CD8-positive, alpha-beta memory T cell (primary cell): Measurements from ENCODE around the gene ELOVL1. TPM values are rescaled to one million over a fixed set of nuclear protein-coding genes. Genes with fewer than 3 reads are reported as not detected.
"Not testable (repeated sequence)": the region's sequence is repeated elsewhere in the genome, so short reads cannot be mapped to it uniquely, and the experiment has no call there.

Experiments used
- CTCF ChIA-PET: fragments of 350-600 bp; sonication (Branson Sonifier 250); formaldehyde crosslinking; loops from one replicate; lab custom pipeline; 2021; ENCODE audit warnings: antibody characterized with exemption; lab: Charles Lee
- POLR2A ChIA-PET: fragments of 350-600 bp; sonication (Branson Sonifier 250); formaldehyde crosslinking; loops from one replicate; lab custom pipeline; 2021; ENCODE audit warnings: antibody characterized with exemption; lab: Charles Lee
- DNase-seq, 5 donors: peaks; one replicate each; pipeline versions ENCODE4 v3.0.0 to v3.0.0-alpha.2; 2020 to 2022; ENCODE audit warnings: mixed read lengths in 1 of 5
- H3K27ac ChIP-seq: one replicate; pipeline ENCODE4 v1.7.0; 2013; ENCODE audit warnings: low read depth, mild to moderate bottlenecking, low read length, moderate library complexity
- H3K27me3 ChIP-seq: 2 replicates; pipeline ENCODE4 v1.7.0; 2013; ENCODE audit warnings: low read length, mild to moderate bottlenecking; ENCODE audit not compliant: insufficient read depth, poor library complexity, severe bottlenecking
- H3K36me3 ChIP-seq: 2 replicates; pipeline ENCODE4 v1.7.0; 2013; ENCODE audit warnings: mild to moderate bottlenecking, low read length, moderate library complexity; ENCODE audit not compliant: insufficient read depth
- H3K4me1 ChIP-seq: 2 replicates; pipeline ENCODE4 v1.7.0; 2013; ENCODE audit warnings: mild to moderate bottlenecking, low read length, moderate library complexity; ENCODE audit not compliant: insufficient read depth
- H3K4me3 ChIP-seq: 2 replicates; pipeline ENCODE4 v1.7.0; 2013; ENCODE audit warnings: mild to moderate bottlenecking, low read length
- H3K9me3 ChIP-seq: 2 replicates; pipeline ENCODE4 v1.7.0; 2013; ENCODE audit warnings: mild to moderate bottlenecking, low read length
- H3K27ac Mint-ChIP-seq, 8 donors: one replicate each; pipeline ENCODE4 v1.8.0; 2020 to 2021; ENCODE audit warnings: mixed read lengths in 8 of 8, mild to moderate bottlenecking in 6 of 8, inconsistent platforms in 3 of 8, moderate library complexity in 3 of 8
- H3K27me3 Mint-ChIP-seq, 2 donors: one replicate each; pipeline ENCODE4 v1.8.0; 2020 to 2021; ENCODE audit warnings: mixed read lengths in 2 of 2, mild to moderate bottlenecking in 1 of 2, moderate library complexity in 1 of 2
- H3K36me3 Mint-ChIP-seq, 3 donors: one replicate each; pipeline ENCODE4 v1.8.0; 2020 to 2021; ENCODE audit warnings: mixed read lengths in 3 of 3, inconsistent platforms in 1 of 3, mild to moderate bottlenecking in 1 of 3
- H3K4me1 Mint-ChIP-seq, 3 donors: one replicate each; pipeline ENCODE4 v1.8.0; 2020 to 2021; ENCODE audit warnings: mixed read lengths in 3 of 3, inconsistent platforms in 1 of 3, mild to moderate bottlenecking in 1 of 3
- H3K4me3 Mint-ChIP-seq, 7 donors: one replicate each; pipeline ENCODE4 v1.8.0; 2020 to 2021; ENCODE audit warnings: mixed read lengths in 7 of 7, mild to moderate bottlenecking in 6 of 7, moderate library complexity in 4 of 7, inconsistent platforms in 2 of 7
- H3K9me3 Mint-ChIP-seq, 5 donors: one replicate each; pipeline ENCODE4 v1.8.0; 2020 to 2022; ENCODE audit warnings: mixed read lengths in 5 of 5, mild to moderate bottlenecking in 3 of 5, moderate library complexity in 2 of 5, inconsistent platforms in 1 of 5
- polyA plus RNA-seq: library from polyadenylated mRNA; unstranded; fragments of 300-500 nt; fragmentation: Illumina TruSeq; gene quantifications from one replicate; pipeline ENCODE4 v1.2.3, GENCODE V29; 2021
- total RNA-seq, 2 experiments: library from RNA; stranded (reverse); gene quantifications; one replicate each; pipeline ENCODE4 v1.2.3, GENCODE V29; 2021

Gene ELOVL1
- total RNA-seq (10 to 100 TPM; 89.1 to 98.8 TPM), polyA plus RNA-seq (83.9 TPM)

DNA sequence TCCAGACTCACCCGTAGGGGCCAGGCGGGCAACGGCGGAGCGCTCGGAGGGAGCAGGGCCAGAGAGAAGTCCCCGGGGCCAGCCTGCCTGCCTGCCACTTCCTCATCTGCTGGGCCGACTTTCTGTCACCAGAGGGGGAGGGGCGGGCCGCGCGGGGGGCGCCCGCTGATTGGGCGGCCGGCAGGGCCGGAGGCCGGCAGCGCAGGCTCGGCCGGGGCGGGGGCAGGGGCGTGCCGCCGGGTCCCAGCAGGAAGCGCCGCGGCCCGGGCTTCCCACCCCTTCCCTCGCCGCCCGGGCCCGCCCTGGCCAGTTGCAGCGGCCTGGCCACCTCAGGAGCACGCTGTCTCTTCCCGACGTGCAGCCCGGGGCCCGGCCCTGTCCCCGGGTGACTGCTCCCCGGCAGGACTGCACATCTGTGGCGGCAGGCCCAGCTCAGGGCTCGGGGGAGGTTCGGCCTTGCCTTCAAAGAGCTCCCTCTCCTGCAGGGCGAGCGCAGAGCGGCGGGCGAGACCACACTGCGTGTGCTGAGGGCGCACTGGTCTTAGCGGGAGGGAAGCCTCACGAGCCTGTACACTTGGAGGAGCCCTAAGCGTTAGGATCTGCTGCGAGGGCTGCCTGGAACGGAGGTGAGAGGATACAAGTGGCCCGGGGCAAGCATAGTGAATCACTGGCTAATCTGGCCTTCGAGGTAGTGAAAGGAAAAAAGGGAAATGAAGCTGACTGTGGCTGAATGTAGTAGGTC is at the start of gene ELOVL1:
Gene ELOVL1 (minus strand): TSS at position 108 of the 742 bp plus-strand sequence. CDS start 2,402 bp downstream, outside the sequence.
- Histone ChIP-seq H3K4me1 (peaks cover 20% of the 10 kb centered on the region), H3K27ac (peak within 1 kb of the TSS; percentile 72), H3K36me3 (peaks cover 24% of the 10 kb centered on the region), H3K4me3 (peak within 1 kb of the TSS; percentile 83), H3K27me3 (no peaks in the 10 kb centered on the region), H3K9me3 (no peaks in the 10 kb centered on the region)
- peak within 1 kb of the TSS; percentile 88 to 96 (median 94) for H3K27ac Mint-ChIP-seq
- CTCF ChIA-PET, result interaction anchor here (0.9 to 1.4 kb wide), 6 partner anchors 10 to 139 kb away, joined by 3 to 10 read pairs (median 4); partner anchors contain the start of genes CDC20, MED8 and SZT2
- peaks cover 37 to 49% (median 44%) of the 10 kb centered on the region in 3 donors for H3K4me1 Mint-ChIP-seq
- H3K36me3 Mint-ChIP-seq, result peaks cover 0 to 36% (median 11%) of the 10 kb centered on the region in 3 donors
- no peaks in the 10 kb centered on the region for H3K9me3 Mint-ChIP-seq
- peak within 1 kb of the TSS; percentile 88 to 94 (median 91) for H3K4me3 Mint-ChIP-seq
- peak; percentile 68 to 86 (median 82) for DNase-seq
- POLR2A ChIA-PET, result interaction anchor here (0.7 to 2.2 kb wide), 3 partner anchors 9 to 22 kb away, joined by 3 to 11 read pairs (median 8); partner anchors contain the start of gene CDC20
- H3K27me3 Mint-ChIP-seq, result no peaks in the 10 kb centered on the region

DNA sequence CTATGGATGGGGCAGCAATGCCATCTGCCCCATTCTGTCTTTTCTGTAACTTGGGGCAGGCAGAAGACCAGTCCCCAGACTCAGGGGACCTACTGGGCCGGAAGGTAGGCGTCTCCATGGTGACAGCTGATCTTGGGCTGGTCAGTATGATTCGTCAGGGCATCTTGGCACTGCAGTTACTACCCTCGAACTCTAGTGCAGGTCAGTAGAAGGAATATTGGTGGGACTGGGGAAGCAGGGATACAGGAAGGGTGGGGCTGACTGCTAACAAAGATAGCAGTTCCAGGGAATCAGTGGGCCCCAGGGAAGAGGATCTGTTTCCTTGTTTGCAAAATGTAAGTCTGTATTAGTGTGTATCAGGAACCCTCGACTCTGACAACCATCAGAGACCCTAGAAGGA is 48.1 kb upstream of the ELOVL1 start:
- Mint-ChIP-seq H3K27ac (no peak overlapping the region), H3K27me3 (no peaks in the 10 kb centered on the region), H3K36me3 (peaks cover 6 to 33% (median 8%) of the 10 kb centered on the region in 3 donors), H3K4me3 (no peak overlapping the region), H3K4me1 (peaks cover 2 to 5% (median 3%) of the 10 kb centered on the region in 3 donors), H3K9me3 (no peaks in the 10 kb centered on the region)
- Histone ChIP-seq H3K36me3 (peaks cover 26% of the 10 kb centered on the region), H3K27me3 (no peaks in the 10 kb centered on the region), H3K9me3 (no peaks in the 10 kb centered on the region), H3K27ac (no peak overlapping the region), H3K4me3 (no peak overlapping the region), H3K4me1 (no peaks in the 10 kb centered on the region)
- ChIA-PET CTCF (interaction anchor here (5.5 kb wide), 1 partner anchor 188 kb away, joined by 97 read pairs; no protein-coding TSS in a partner anchor), POLR2A (no interaction called here)
- no peak for DNase-seq

DNA sequence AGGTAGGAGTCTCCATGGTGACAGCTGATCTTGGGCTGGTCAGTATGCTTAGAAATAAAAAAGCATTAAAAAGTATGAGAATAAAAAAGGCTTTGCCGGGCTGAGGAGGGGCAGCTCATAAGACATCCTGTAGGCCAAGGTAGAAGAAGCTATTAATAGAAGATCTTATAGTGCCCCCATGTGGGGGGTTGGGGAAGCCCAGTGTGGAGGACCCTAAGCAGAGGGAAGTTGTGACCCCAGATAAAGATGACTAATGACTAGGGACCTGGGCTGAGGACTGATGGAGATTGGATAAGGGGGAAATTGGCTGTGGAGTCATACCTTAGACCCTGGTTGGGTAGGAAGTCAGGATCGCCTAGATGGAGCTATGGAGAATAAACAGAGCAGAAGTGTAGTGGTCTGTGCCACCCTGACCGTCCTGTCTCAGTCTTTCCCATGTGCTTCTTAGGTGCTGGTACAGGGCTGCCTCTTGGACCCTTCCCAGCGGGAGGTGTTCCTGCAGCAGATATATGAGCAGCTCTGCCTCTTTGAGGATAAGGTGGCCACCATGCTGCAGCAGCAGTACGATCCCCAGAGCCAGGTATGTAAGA is 46.9 kb upstream of the ELOVL1 start:
- CTCF ChIA-PET, result interaction anchor here (0.6 to 5.5 kb wide), 15 partner anchors 9 to 502 kb away, joined by 3 to 97 read pairs (median 5); no protein-coding TSS in a partner anchor
- no peaks in the 10 kb centered on the region for H3K4me1 ChIP-seq
- H3K4me3 ChIP-seq, result no peak overlapping the region
- H3K36me3 Mint-ChIP-seq, result peaks cover 4 to 31% (median 6%) of the 10 kb centered on the region in 3 donors
- H3K4me3 Mint-ChIP-seq, result no peak overlapping the region
- H3K27me3 ChIP-seq, result no peaks in the 10 kb centered on the region
- H3K36me3 ChIP-seq, result peaks cover 18% of the 10 kb centered on the region
- peak; percentile 52 to 71 (median 54) for DNase-seq
- no peaks in the 10 kb centered on the region for H3K27me3 Mint-ChIP-seq
- no peaks in the 10 kb centered on the region for H3K9me3 ChIP-seq
- H3K27ac ChIP-seq, result no peak overlapping the region
- POLR2A ChIA-PET, result no interaction called here
- H3K4me1 Mint-ChIP-seq, result peaks cover 2 to 5% (median 3%) of the 10 kb centered on the region in 3 donors
- H3K27ac Mint-ChIP-seq, result peak overlapping the region in 6 of 8 donors; percentile 13 to 94 (median 80)
- no peaks in the 10 kb centered on the region for H3K9me3 Mint-ChIP-seq

DNA sequence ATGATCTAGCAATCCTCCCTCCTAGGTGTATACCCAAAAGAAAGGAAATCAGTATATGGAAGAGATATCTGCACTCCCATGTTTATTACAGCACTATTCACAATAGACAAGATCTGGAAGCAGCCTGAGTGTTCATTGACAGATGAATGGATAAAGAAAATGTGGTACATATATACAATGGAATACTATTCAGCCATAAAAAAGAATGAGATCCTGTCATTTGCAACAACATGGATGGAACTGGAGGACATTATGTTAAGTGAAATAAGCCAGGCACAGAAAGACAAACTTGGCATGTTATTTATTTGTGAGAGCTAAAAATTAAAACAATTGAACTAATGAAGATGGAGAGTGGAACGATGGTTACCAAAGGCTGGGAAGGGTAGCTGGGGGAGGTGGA is 45.6 kb upstream of the ELOVL1 start:
- H3K4me1 ChIP-seq, H3K9me3 Mint-ChIP-seq, H3K9me3 ChIP-seq, POLR2A ChIA-PET, H3K4me3 Mint-ChIP-seq, H3K4me1 Mint-ChIP-seq, H3K27me3 Mint-ChIP-seq, H3K27ac ChIP-seq, H3K4me3 ChIP-seq, DNase-seq, H3K27me3 ChIP-seq: not testable (repeated sequence)
- CTCF ChIA-PET, result interaction anchor here (1.2 to 5.5 kb wide), 2 partner anchors 30 to 186 kb away, joined by 3 to 97 read pairs; no protein-coding TSS in a partner anchor
- Mint-ChIP-seq H3K36me3 (peaks cover 6 to 36% (median 12%) of the 10 kb centered on the region in 3 donors), H3K27ac (peak overlapping the region in 2 of 8 donors; percentile 12 to 26)
- H3K36me3 ChIP-seq, result peaks cover 27% of the 10 kb centered on the region

DNA sequence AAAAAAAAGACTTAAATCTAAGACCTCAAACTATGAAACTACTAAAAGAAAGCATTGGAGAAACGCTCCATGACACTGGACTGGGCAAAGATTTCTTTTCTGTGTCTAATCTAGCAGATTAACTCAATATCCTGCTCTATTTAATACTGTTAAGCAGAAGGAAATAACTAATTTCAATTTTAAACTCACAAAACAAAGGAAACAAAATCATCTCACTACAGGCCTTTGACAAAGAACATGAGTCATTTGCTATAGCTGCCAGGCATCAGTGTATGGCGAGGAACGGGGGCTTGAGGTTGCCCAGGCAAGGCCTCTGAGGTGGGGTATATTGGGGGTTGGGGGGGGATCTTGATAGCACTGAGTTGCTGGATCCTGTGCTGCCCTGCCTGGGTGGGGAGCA is 42.8 kb upstream of the ELOVL1 start:
- Mint-ChIP-seq H3K9me3 (no peaks in the 10 kb centered on the region), H3K36me3 (peaks cover 14 to 60% (median 19%) of the 10 kb centered on the region in 3 donors), H3K4me1 (peaks cover 2 to 5% (median 4%) of the 10 kb centered on the region in 3 donors), H3K27me3 (no peaks in the 10 kb centered on the region), H3K27ac (no peak overlapping the region), H3K4me3 (no peak overlapping the region)
- ChIA-PET CTCF (no interaction called here), POLR2A (no interaction called here)
- Histone ChIP-seq H3K4me1 (no peaks in the 10 kb centered on the region), H3K27ac (no peak overlapping the region), H3K36me3 (peaks cover 33% of the 10 kb centered on the region), H3K9me3 (no peaks in the 10 kb centered on the region), H3K4me3 (no peak overlapping the region), H3K27me3 (no peaks in the 10 kb centered on the region)
- no peak for DNase-seq

DNA sequence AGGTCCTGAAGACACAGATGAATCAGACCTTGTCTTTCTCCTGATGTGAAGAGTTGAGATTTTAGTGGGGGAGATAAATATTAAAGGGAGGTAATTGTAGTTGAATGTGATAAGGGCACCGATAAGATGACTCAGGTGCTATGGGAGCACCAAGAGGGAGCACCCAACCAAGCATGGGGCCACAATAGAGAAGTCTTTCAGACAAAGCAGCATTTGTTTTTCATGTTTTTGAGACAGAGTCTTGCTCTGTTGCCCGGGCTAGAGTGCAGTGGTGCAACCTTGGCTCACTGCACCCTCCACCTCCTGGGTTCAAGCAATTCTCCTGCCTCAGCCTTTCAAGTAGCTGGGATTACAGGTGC is 38.0 kb upstream of the ELOVL1 start:
- Mint-ChIP-seq H3K36me3 (peaks cover 16 to 84% (median 28%) of the 10 kb centered on the region in 3 donors), H3K27ac (no peak overlapping the region), H3K4me1 (peaks cover 9 to 13% (median 11%) of the 10 kb centered on the region in 3 donors), H3K4me3 (no peak overlapping the region), H3K27me3 (no peaks in the 10 kb centered on the region), H3K9me3 (no peaks in the 10 kb centered on the region)
- peaks cover 47% of the 10 kb centered on the region for H3K36me3 ChIP-seq
- no peaks in the 10 kb centered on the region for H3K27me3 ChIP-seq
- no peak overlapping the region for H3K27ac ChIP-seq
- ChIA-PET CTCF (interaction anchor here (1.0 kb wide), 1 partner anchor 9 kb away, joined by 3 read pairs; no protein-coding TSS in a partner anchor), POLR2A (no interaction called here)
- no peaks in the 10 kb centered on the region for H3K9me3 ChIP-seq
- DNase-seq, result no peak
- H3K4me3 ChIP-seq, result no peak overlapping the region
- no peaks in the 10 kb centered on the region for H3K4me1 ChIP-seq

DNA sequence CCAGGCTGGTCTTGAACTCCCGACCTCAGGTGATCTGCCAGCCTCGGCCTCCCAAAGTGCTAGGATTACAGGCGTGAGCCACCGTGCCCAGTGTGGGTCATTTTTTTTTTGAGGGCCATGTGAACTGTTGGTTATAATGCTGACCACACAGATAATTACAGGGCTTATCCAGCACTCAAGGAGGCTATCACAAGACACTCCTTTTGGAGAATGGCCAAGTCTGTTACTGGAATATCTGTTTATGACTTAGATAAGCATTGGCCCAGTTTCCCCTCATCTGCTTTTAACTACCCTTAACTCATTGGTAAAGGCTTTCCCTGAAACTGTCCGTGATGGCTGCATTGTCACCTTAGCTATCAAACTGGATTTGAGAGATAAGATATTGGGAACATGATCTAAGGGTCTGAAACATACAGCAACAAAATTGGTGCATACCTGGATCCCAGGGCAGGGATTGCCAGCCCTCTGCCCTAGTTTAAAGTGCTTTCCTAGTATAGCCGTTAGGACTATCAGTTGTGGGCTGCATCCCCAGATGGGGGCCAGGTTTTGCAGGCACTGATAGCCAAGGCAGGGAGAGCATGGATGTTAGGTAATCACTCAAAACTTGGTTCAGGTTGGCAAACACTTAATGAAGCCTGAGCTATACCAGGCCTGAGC is 37.5 kb upstream of the ELOVL1 start:
- H3K4me1 Mint-ChIP-seq, result peaks cover 10 to 14% (median 11%) of the 10 kb centered on the region in 3 donors
- Histone ChIP-seq H3K9me3 (no peaks in the 10 kb centered on the region), H3K27me3 (no peaks in the 10 kb centered on the region), H3K4me3 (no peak overlapping the region), H3K4me1 (no peaks in the 10 kb centered on the region), H3K27ac (no peak overlapping the region), H3K36me3 (peaks cover 47% of the 10 kb centered on the region)
- ChIA-PET POLR2A (no interaction called here), CTCF (interaction anchor here (1.0 to 2.5 kb wide), 2 partner anchors 9 kb away, joined by 3 to 7 read pairs; no protein-coding TSS in a partner anchor)
- H3K4me3 Mint-ChIP-seq, result no peak overlapping the region
- no peaks in the 10 kb centered on the region for H3K9me3 Mint-ChIP-seq
- H3K27me3 Mint-ChIP-seq, result no peaks in the 10 kb centered on the region
- DNase-seq, result no peak
- H3K36me3 Mint-ChIP-seq, result peaks cover 16 to 80% (median 30%) of the 10 kb centered on the region in 3 donors
- no peak overlapping the region for H3K27ac Mint-ChIP-seq
